AG10803 (cell line): ENCODE measurements around the gene RAD51B.

Experiments used
- DNase-seq: peaks from one replicate; pipeline ENCODE4 v3.0.0; 2010; ENCODE audit warnings: low read depth
- H3K4me3 ChIP-seq: 2 replicates; pipeline ENCODE4 v1.5.1; 2011; ENCODE audit warnings: mild to moderate bottlenecking, low read length, control low read depth
- CTCF ChIP-seq: conservative IDR thresholded peaks from 2 replicates; pipeline ENCODE4 v1.5.1; 2011; ENCODE audit warnings: mild to moderate bottlenecking, low read length, control low read depth, inconsistent platforms

Gene RAD51B

GRCh38 chr14:68541178-68541896 lies 721.8 kb downstream of the RAD51B start:
- no peak for TF ChIP-seq CTCF
- no peak for DNase-seq
- H3K4me3 ChIP-seq, result no peak overlapping the region

- no peak for TF ChIP-seq CTCF
- DNase-seq, result no peak
- no peak overlapping the region for H3K4me3 ChIP-seq
Measured at GRCh38 chr14:68542346-68542745, 722.8 kb downstream of the RAD51B start.

- no peak overlapping the region for H3K4me3 ChIP-seq
- no peak for TF ChIP-seq CTCF
- no peak for DNase-seq
Measured at GRCh38 chr14:68543516-68543915, 723.9 kb downstream of the RAD51B start.

- H3K4me3 ChIP-seq, result no peak overlapping the region
- peak; percentile 100 for DNase-seq
- no peak for TF ChIP-seq CTCF
Measured at GRCh38 chr14:68544081-68544892, 724.7 kb downstream of the RAD51B start.

- no peak for TF ChIP-seq CTCF
- H3K4me3 ChIP-seq, result peak overlapping the region; percentile 17; the same call in 1 of the 2 replicates
- DNase-seq, result peak; percentile 93
Measured at GRCh38 chr14:68546839-68547238, 727.3 kb downstream of the RAD51B start.

GRCh38 chr14:68547305-68548193 lies 728.0 kb downstream of the RAD51B start:
- DNase-seq, result peak; percentile 97
- H3K4me3 ChIP-seq, result peak overlapping the region; percentile 17
- peak; percentile 22 for TF ChIP-seq CTCF
